Psoas muscle (tissue), 8 donors: ENCODE data around the gene EPB41L4B. TPM values are rescaled to one million over a fixed set of nuclear protein-coding genes. Genes with fewer than 3 reads are reported as not detected.
A peak's percentile ranks its signal among the peaks of the same experiment; 100 is the strongest.

ENCODE experiments used
- ATAC-seq, 4 donors: fragments of 200-7000 bp; cut with Tn5 transposase; one replicate each; pipeline ENCODE4 v1.9.1; 2020; ENCODE audit warnings: moderate library complexity in 3 of 4, mild to moderate bottlenecking in 2 of 4
- DNase-seq, 2 donors: peaks; one replicate each; pipeline ENCODE4 v3.0.0-alpha.2; 2020
- H3K27ac ChIP-seq: fragments of 200-600 bp; one replicate; pipeline ENCODE4 v1.8.0; 2022
- H3K27me3 ChIP-seq, 3 donors: fragments of 200-600 bp in 1 of 3; one replicate each; pipeline versions ENCODE4 v1.6.1 to v1.8.0; 2013 to 2022; ENCODE audit warnings: low read length in 2 of 3, mild to moderate bottlenecking in 2 of 3, moderate library complexity in 1 of 3; ENCODE audit not compliant: insufficient read depth in 3 of 3
- H3K36me3 ChIP-seq, 2 donors: fragments of 200-600 bp in 1 of 2; one replicate each; pipeline versions ENCODE4 v1.6.1 to v1.8.0; 2013 to 2022; ENCODE audit warnings: low read depth in 1 of 2, mild to moderate bottlenecking in 1 of 2, moderate library complexity in 1 of 2; ENCODE audit not compliant: insufficient read depth in 1 of 2
- H3K4me1 ChIP-seq: fragments of 200-600 bp; one replicate; pipeline ENCODE4 v1.8.0; 2022
- H3K4me3 ChIP-seq: fragments of 200-600 bp; one replicate; pipeline ENCODE4 v1.8.0; 2022; ENCODE audit warnings: mild to moderate bottlenecking
- H3K9me3 ChIP-seq: fragments of 200-600 bp; one replicate; pipeline ENCODE4 v1.8.0; 2022
- WGBS, 3 donors: extraction: QIAGEN DNeasy Blood & Tissue Kit; methylation state at CpG; one replicate each; pipeline versions ENCODE4 v1.1.6 to v1.1.7; 2013; 5-methylcytosine and 5-hydroxymethylcytosine counted together
- intact Hi-C, 2 donors: fragments of 100-400 bp; cut with DNase I; formaldehyde crosslinking; loops; one replicate each; pipeline versions ENCODE4 v1.11.0 to v1.14.2; 2022
- polyA plus RNA-seq, 3 donors: library from polyadenylated mRNA; stranded (reverse); fragments of 200-250 nt; gene quantifications; one replicate each; pipeline ENCODE4 v1.2.3, GENCODE V29; 2013
- total RNA-seq, 4 donors: library from RNA; stranded (reverse); fragmentation: NEBNext Ultra II Directional in 2 of 4; extraction: Animal tissue kit (Norgen Biotek cat#: 25700) in 2 of 4; gene quantifications; one replicate each; pipeline versions ENCODE4 v1.2.1 to v1.2.4, GENCODE V29; 2021 to 2023
- TF ChIP-seq, protein P1 (sequence below): fragments of 200-600 bp; IDR thresholded peaks from one replicate; pipeline ENCODE4 v1.8.0; 2022; ENCODE audit warnings: antibody characterized with exemption
- donor health status: healthy with polysubstance abuse.
- donor health status: DM: no; HTN: no; CAD: no; lungs with moderate emphysema.
- donor health status: Bipolar disorder and iron deficiency.
- donor health status: healthy.
- donor health status: DM: yes; HTN: yes; CAD: no.
- donor health status: DM: no; HTN: no; CAD: no.
- donor health status: DM: no; HTN: no; CAD: no.
- donor health status: DM: yes; HTN: yes; CAD: no.

The EPB41L4B gene
- total and polyA plus RNA-seq, 7 donors: 0.33 to 4.6 (median 1.8) TPM

DNA sequence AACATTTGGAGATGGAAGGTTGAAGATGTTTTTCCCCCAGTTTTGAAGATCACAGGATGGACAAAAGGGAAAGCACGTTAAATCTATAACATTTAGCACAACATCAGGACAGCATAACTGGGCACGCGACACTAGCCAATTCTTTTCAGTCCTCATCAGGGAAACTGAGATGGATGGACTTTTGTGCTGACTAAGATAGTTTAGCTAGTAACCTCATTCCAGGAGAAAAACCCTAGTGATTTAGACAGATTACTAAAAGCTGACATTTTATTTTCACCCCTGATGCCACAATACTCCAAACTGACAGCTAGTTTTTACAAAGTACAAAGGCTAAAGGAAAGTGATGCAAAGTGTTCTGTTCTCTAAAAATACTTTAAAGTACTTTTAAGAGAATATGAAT lies 53.3 kb downstream of the EPB41L4B start:
- Histone ChIP-seq H3K27ac (no peak overlapping the region), H3K36me3 (no peaks in the 10 kb centered on the region), H3K4me3 (no peak overlapping the region), H3K9me3 (no peaks in the 10 kb centered on the region), H3K27me3 (no peaks in the 10 kb centered on the region), H3K4me1 (no peaks in the 10 kb centered on the region)
- WGBS, 3 donors: 94 to 98% (median 97%) methylated on average over 3 of the region's 3 CpGs
- intact Hi-C loops: no loop called here
- no peak for ATAC-seq
- DNase-seq: no peak
- TF ChIP-seq, protein P1, sequence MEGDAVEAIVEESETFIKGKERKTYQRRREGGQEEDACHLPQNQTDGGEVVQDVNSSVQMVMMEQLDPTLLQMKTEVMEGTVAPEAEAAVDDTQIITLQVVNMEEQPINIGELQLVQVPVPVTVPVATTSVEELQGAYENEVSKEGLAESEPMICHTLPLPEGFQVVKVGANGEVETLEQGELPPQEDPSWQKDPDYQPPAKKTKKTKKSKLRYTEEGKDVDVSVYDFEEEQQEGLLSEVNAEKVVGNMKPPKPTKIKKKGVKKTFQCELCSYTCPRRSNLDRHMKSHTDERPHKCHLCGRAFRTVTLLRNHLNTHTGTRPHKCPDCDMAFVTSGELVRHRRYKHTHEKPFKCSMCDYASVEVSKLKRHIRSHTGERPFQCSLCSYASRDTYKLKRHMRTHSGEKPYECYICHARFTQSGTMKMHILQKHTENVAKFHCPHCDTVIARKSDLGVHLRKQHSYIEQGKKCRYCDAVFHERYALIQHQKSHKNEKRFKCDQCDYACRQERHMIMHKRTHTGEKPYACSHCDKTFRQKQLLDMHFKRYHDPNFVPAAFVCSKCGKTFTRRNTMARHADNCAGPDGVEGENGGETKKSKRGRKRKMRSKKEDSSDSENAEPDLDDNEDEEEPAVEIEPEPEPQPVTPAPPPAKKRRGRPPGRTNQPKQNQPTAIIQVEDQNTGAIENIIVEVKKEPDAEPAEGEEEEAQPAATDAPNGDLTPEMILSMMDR: no peak

DNA sequence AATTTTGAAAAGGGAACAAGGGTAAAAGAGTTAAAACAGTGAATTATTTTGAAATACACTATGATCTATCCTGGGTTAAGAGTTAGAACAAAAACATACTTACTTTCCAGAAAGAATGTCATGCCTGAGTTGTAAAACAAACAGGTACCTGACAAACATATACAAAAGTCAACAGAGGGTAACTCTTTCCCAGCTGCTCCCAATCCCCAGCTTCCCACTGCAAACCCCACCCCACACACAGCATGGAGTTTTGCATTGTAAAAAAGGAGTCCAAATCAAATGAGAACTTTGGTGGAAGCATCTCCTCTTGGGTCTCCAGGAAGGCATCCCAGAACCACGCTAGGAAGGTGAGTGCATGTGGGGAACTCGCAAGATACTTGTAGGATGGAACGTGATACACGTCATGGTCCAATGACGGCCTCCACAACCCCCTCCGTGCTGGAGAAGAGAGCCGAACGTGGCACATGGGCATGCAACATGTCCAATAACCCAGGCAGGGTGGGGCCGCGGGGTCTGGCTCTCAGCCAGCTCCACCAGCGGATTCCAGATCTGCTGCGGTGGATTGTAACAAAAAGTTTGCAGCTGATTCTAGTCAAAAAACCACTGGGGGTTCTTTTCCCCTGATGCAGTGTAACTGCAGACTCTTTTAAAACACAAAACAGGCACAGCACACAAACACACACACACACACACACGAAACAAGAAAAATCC lies 55.8 kb downstream of the EPB41L4B start:
- ATAC-seq: peak in 2 of 4 donors; percentile 58 to 81
- Histone ChIP-seq H3K4me1 (no peaks in the 10 kb centered on the region), H3K27ac (no peak overlapping the region), H3K27me3 (no peaks in the 10 kb centered on the region), H3K4me3 (no peak overlapping the region), H3K9me3 (no peaks in the 10 kb centered on the region), H3K36me3 (no peaks in the 10 kb centered on the region)
- WGBS, 3 donors: 23 to 47% (median 26%) methylated on average over 13 of the region's 13 CpGs
- DNase-seq: peak in 1 of 2 donors; percentile 29
- TF ChIP-seq, protein P1: no peak
- intact Hi-C loops: no loop called here

DNA sequence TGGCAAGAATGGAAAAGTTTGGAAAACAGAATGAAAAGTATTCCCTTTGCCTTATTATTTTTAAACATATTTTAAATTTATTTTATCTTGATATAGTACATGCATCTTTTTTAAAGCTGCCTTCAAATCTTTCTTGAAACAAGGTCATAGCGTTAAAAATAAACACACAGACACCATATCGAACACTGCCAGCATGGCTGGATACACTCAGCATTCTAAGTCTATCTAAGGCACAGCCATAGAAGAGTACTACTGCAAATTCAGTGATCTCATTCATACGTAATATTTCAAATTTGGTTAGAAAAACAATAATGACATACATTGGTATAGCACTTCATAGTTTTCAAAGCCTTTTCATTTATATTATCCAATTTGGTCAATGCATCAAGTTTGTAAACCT lies 57.5 kb downstream of the EPB41L4B start:
- TF ChIP-seq, protein P1: no peak
- Histone ChIP-seq H3K4me3 (no peak overlapping the region), H3K27ac (no peak overlapping the region), H3K4me1 (no peaks in the 10 kb centered on the region), H3K9me3 (no peaks in the 10 kb centered on the region), H3K27me3 (no peaks in the 10 kb centered on the region), H3K36me3 (no peaks in the 10 kb centered on the region)
- intact Hi-C loops: no loop called here
- WGBS, 3 donors: 38 to 61% (median 42%) methylated on average over 3 of the region's 3 CpGs
- DNase-seq (no peak), ATAC-seq (peak in 2 of 4 donors; percentile 68 to 74)

DNA sequence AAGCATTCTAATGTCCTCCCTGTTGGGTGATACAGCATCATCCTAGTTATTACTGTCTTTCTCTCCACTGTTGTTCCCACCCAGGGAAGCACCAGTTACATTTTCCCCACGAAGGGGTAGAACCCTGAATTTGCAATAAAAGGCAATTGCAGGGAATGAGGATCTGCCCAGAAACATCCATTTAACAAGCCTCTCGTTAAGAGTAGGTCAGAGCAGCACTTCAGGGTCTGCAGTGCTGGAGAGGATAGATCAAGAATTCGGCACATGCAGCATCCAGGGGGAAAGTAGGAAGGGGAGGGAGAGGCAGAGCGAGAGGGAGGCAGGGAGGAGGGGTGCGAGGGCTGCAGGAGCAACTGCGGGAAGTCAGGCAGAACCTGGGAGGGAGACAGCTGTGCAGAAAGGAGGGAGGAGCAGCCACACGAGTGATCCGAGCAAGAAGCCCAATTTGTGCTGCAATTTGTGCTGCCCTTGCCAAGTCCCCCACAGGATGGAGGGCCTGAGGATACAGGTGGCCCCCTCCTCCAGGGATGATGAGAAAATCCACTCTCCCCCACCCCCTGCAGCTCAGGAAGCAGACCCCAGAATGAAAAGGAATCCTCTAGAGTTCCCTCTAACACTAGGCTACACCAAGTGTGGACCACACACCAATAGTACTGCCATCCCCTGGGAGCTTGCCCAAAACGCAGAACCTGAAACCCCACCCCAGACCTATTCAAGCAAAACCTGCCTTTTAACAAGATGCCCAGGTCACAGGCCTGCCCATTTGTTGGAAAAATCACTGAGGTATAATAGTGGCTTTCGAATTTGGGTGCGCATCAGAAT lies 62.2 kb downstream of the EPB41L4B start:
- no peak for DNase-seq
- H3K27me3 ChIP-seq: no peaks in the 10 kb centered on the region
- ATAC-seq: no peak
- no peak overlapping the region for H3K27ac ChIP-seq
- 42 to 49% (median 48%) methylated on average over 11 of the region's 11 CpGs for WGBS, 3 donors
- TF ChIP-seq, protein P1: no peak
- no peaks in the 10 kb centered on the region for H3K9me3 ChIP-seq
- no peaks in the 10 kb centered on the region for H3K4me1 ChIP-seq
- no peaks in the 10 kb centered on the region for H3K36me3 ChIP-seq
- H3K4me3 ChIP-seq: no peak overlapping the region
- intact Hi-C loops: no loop called here
